M059J (cell line): ENCODE measurements around the gene GRK5. TPM values are rescaled to one million over a fixed set of nuclear protein-coding genes. Genes with fewer than 3 reads are reported as not detected.

Experiments used
- DNase-seq: peaks from one replicate; pipeline ENCODE4 v3.0.0-alpha.2; 2012; ENCODE audit warnings: low read depth
- total RNA-seq: library from RNA; depleted of rRNA; stranded (reverse); fragments of >200 nt; shearing (Covaris generic); gene quantifications from 2 replicates; pipeline ENCODE4 v1.2.3, GENCODE V29; 2014

Gene GRK5
- total RNA-seq, 1 experiment from 2014 or later = 4.4 TPM

DNA sequence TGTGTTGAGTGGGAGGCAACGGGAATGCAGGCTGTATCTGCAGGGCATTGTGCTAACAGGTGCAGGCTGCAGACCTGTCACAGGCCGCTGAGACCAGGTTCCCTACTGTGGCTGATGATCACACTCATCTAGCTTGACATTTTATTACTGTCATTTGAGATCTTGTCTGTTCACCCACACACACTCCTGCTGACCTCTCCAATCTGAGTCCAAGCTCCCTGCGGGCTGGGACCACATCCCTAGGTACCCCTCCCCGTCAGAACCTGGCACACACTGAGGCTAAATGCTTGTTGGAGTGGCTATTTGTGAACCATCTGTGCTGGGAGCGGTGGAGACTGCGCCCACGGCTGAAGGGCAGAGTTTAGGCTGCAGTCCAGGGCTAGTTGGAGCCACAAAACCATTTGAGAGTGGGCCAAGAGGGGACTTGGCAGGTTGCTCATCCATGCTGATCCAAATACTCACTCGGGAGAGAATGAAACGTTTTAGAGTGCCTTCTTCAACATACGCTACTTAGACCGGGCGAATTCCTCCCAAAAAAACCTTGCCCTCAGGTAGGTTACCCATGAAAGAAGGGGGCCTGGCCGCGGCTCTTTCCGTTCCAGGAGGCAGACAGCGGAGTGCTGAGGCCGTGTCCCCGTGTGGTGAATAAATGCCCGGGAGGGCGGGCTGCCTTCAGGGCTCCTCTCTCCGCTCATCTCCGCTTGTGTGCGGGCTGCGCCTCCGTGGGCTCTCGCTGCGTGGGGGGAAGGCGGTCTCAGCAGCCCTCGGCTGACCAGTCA lies 170.8 kb downstream of the GRK5 start:
- DNase-seq = no peak

DNA sequence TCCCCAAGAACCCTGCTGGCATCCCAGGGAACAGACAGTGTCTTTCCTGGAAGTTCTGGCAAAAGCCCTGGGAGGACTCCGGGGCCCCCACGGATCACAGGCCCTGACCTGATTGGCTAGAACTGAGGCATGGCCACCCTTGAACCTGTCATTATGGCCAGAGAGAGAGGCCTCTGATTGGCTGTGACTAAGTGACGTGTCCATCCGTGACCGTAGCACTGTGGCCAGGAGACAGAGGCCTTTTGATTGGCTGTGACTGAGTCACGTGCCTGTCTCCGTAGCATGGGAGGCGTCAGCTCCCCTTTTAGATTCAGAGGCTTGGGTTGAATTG lies 171.3 kb downstream of the GRK5 start:
- DNase-seq = no peak

DNA sequence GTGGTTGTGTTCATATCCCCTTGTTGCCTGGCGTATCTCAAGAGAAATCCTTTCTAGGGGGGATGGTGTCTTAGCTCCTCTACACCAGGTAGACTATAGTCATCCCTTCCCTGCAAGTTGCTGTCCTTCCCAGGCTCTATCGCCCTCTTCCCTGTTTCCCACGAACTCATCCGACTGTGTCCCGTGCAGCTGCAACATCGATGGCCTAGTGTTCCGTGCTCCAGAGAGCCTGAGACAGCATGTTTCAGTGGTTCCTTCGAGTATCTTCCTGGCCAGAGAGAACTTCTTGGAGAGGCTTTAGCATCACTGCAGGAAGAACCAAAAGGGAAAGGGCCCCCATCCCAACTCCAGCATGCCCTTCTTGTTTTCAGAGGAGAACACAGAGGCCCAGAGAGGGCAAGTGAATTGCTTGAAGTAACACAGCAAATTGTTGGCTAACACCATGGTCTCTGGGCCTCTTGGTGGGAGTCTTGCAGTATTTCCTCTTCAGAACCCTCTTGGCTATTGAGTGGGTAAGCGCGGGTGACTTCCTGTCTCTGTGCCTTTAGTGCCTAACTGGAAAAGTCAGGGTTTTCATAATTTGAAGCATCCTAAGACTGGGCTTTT lies 172.2 kb downstream of the GRK5 start:
- DNase-seq = no peak

DNA sequence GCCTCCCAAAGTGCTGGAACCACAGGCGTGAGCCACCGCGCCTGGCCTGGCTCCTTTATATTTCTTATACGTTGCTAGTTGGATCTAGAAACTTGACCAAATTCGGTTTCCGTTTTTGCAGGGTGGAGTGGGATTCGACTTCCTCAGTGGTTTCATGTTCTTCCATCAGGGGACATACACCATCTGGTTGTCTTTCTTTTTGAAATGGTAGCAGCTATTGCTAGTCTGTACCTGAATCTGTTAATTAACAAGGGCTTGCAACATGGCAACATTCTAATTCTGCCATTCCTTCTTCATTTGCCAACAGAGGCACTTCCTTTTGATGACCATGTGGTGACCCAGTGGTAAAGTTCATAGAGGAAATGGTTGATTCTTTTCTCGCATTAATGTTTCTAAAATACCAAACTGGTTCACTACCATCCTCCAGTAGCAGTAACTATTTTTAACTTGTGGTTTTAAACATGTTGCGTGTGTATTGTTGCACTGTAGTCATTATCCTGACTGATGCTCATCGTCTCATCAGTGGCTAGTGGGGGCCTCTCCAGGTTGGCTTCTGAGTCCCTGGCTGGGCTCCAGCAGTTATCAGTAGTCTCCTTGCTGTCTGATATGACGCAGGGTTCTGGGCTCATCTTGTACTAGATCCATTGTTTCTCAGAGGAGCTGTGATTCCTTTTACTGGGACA lies 175.9 kb downstream of the GRK5 start:
- DNase-seq = no peak

- DNase-seq = no peak
Measured at GRCh38 chr10:119384127-119384526, 176.8 kb downstream of the GRK5 start.

- DNase-seq = no peak
Measured at GRCh38 chr10:119386666-119387065, 179.3 kb downstream of the GRK5 start.

- DNase-seq = no peak
Measured at GRCh38 chr10:119388849-119389345, 181.5 kb downstream of the GRK5 start.

DNA sequence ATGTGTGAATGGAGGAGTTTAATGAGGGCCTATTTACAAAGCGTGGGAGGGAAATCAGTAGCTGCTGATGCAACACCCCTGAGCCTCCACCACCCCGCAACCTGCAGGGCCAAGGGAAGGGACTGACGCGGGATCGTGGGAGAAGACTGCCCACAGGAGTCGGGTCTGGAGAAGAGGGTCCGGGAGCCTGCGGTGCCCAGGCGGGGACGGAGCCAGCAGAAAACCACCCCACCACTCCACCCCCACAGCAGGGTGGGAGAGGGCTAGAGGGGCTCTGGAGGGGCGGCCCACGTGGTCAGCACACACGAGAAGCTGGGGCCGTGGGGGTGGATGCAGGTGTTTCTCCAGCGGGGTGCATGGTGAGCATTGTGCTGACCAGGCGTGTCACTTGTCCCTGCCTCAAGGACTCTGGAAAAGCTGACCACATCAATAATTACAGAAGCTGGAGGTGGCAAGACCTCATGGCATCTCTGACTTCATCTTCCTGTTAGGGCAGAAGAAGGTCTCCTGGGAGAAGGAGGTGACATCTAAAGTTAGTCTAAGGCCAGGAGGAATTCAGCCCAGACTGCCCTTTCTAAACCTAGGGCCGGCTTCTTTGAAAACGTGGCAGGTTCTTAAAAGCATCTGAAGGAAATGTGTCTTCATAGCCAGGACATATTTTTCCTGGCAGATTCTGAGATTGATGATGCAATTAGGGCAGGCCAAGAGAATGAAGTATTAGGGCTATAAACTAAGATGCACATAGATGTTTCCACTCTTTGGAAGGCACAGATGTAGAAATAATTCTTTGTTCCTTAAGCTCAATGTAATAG lies 184.3 kb downstream of the GRK5 start:
- no peak for DNase-seq

GRCh38 chr10:119393019-119393418 lies 185.6 kb downstream of the GRK5 start:
- no peak for DNase-seq

DNA sequence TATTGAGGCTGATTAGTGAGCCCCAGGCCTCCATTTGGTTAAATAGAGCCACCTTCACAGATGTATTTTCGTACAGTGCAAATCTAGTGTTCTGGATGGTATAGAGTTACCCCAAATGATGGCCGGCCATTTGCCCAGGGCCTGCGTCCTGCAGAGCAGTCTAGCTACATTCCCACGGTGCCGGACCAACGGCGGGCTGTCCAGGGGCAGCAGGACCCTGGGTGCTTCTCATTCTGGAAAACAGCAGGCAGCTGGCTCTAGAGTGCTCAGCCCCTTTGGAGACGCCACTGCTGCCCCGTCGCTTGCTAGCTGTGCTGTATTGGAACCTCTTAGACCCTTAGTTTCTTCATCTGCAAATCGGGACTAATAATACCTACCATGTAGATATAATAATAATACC lies 186.1 kb downstream of the GRK5 start:
- no peak for DNase-seq

- no peak for DNase-seq
Measured at GRCh38 chr10:119393845-119394244, 186.5 kb downstream of the GRK5 start.

- no peak for DNase-seq
Measured at GRCh38 chr10:119394657-119395279, 187.4 kb downstream of the GRK5 start.

DNA sequence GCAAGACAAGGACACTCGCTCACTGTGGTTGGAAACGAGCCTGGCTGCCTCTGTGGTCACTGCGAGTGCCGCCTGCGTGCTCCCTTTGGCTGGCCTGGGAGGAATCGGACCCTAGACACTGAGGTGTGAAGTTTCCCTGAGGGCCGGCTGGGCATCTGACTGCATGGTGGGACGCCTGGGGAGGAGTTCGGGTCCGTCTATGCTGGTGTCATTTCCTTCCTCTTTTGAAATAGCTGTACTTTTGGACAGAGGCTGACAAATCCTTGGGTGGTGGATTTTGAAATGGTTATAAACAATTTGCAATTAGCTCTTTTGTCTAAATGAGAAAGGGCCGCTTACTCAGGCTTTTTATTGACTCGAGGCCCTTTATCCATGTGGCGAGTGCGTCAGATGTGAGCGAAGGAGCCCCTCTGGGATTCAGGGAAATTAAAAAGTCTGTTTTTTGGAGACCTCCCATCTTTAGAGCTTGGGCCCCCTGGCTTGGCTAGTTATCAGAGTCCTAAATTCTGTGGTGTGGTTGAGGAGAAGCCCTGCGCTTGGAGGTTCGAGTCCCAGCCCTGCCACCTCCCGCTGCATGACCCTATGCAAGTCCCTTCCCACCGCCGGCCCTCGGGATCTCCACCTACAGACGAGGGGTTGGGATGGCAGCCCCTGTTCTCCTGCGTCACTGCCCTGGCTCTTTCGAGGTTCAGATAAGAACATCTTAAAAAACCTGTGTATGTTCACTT lies 188.1 kb downstream of the GRK5 start:
- peak; percentile 67 for DNase-seq

- no peak for DNase-seq
Measured at GRCh38 chr10:119396008-119396708, 188.8 kb downstream of the GRK5 start.

DNA sequence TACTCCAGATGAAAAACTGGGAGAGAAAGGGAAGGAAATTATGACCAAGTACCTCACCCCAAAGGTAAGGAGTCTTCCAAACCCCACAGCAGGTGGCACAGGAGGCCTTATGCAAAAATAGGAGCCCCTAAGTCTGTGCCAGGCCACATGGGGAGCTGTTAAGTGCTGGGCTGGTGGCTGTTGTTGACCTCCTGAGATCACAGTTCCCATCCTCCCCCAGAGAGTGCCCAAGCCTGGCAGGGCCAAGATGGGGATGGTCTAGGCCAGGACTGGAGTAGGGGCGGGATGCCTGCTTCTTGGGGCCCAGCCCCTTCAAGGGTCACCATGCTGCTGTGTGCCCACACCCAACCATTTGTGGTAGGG lies 189.3 kb downstream of the GRK5 start:
- DNase-seq = no peak

DNA sequence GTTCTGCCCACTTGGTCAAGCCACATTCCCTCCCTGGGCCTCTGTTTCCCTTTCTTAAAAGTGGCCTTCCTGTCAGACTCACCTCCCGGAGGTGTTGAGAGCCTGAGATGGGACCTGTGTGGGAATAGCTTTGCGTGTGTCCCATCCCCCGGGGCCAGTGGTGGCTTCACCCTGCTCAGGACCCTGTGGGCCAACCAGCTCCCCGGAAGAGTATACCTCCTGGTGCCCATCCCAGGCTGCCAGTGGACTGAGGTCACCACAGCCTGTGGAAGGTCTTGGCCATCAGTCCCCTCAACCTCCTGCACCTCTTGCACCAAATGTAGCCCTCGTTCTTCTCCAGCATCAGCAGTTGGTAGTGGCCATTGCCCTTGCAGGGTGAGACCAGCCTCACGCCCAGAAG lies 190.0 kb downstream of the GRK5 start:
- DNase-seq = no peak

GRCh38 chr10:119398996-119399395 lies 191.6 kb downstream of the GRK5 start:
- no peak for DNase-seq

- DNase-seq = no peak
Measured at GRCh38 chr10:119399466-119399865, 192.1 kb downstream of the GRK5 start.

DNA sequence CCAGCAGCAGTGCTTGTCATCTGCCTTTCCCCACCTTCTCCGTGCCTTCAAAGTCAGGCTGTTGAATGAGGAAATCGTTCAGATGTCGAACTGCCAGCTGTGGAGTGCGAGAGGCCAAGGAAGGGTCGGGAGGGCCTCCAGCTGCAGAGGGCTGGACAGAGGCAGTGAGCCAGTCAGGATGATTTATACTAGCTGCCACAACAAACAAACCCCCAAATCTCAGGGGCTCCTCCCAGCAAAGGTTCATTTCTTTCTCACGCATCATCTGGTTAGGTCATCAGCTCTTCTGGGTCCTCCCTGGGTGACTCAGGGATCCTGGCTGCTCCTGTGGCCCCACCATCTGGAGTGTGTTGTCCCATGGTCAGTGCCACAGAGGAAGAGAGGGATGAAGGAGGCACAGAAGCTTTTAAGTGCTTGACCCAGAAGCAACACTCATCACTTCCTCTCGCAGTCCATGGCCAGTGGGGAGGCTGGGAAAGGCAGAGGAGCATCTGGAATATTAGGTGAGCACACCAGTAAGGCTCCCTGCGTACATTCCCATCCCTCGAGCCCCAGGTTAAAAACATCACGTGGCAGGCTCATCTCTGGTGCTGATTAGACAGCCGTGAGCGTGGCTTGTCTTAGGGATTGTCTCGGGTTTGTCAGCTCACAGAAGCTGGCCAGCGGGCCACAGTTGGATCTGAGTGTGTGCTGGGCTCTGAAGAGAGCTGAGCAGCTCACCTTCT lies 194.5 kb downstream of the GRK5 start:
- peak; percentile 93 for DNase-seq

DNA sequence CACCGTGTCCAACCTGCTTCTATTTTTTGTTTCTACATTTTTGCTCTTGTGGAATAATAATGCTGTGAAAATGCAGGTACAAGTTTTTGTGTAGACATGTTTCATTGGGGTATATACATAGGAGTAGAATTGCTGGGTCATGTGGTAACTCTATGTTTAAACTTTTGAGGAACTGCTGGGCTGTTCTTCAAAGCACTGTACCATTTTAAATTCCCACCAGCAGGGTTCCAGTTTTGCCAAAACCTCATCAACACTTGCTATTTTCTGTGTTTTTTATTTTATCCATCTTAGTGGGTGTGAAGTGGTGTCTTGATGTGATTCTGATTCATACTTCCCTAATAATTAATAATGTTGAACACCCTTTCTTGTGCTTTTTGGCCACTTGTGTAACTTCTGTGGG lies 196.6 kb downstream of the GRK5 start:
- no peak for DNase-seq
